MM.1S (cell line): ENCODE results near the gene PTPRD.

Experiments used
- EZH2 ChIP-seq: fragments of 300-600 bp; sonication (generic); optimal IDR thresholded peaks from 2 replicates; pipeline ENCODE3; 2017; ENCODE audit warnings: low read depth, mild to moderate bottlenecking, antibody characterized with exemption, low read length, mixed read lengths
- TF ChIP-seq, protein P1 (sequence below): fragments of 300-600 bp; sonication (generic); IDR thresholded peaks from 2 replicates; pipeline ENCODE4 v1.5.1; 2016; ENCODE audit warnings: antibody characterized with exemption, low read length, mixed read lengths

DNA sequence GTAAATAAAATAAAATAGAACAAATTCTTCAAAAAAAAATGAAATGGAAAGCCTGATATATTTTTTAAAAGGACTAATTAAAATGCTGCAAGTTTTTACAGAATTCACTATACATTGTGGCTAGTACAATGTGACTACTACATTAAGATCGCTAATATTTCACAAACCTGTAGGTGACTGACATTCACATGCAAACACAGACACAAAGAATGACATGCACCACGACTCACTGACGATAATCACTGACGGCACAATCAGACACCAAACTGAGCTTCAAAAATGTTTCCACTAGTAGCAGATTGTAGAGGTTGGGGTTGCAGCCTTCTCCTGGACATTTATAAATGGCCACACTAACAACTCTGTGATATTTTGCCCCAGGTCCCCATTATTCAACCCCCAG is 2175.5 kb downstream of the PTPRD start:
- TF ChIP-seq, protein P1, sequence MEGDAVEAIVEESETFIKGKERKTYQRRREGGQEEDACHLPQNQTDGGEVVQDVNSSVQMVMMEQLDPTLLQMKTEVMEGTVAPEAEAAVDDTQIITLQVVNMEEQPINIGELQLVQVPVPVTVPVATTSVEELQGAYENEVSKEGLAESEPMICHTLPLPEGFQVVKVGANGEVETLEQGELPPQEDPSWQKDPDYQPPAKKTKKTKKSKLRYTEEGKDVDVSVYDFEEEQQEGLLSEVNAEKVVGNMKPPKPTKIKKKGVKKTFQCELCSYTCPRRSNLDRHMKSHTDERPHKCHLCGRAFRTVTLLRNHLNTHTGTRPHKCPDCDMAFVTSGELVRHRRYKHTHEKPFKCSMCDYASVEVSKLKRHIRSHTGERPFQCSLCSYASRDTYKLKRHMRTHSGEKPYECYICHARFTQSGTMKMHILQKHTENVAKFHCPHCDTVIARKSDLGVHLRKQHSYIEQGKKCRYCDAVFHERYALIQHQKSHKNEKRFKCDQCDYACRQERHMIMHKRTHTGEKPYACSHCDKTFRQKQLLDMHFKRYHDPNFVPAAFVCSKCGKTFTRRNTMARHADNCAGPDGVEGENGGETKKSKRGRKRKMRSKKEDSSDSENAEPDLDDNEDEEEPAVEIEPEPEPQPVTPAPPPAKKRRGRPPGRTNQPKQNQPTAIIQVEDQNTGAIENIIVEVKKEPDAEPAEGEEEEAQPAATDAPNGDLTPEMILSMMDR: no peak
- no peak for TF ChIP-seq EZH2
